Calu3 (cell line): ENCODE data around the gene MRPL1. TPM values are rescaled to one million over a fixed set of nuclear protein-coding genes. Genes with fewer than 3 reads are reported as not detected.

Experiments
- BruUV-seq: library from RNA; stranded (reverse); fragments of 400-500 nt; replicated peaks from 2 replicates; lab custom pipeline; 2021; lab: Mats Ljungman, UMichigan
- CTCF ChIA-PET: fragments of 300-600 bp; sonication (Branson Sonifier 250); formaldehyde crosslinking; loops from one replicate; lab custom pipeline; 2022; ENCODE audit warnings: antibody characterized with exemption; lab: Charles Lee
- DNase-seq: peaks from one replicate; pipeline ENCODE4 v3.0.0; 2022
- H3K27ac Mint-ChIP-seq: one replicate; pipeline ENCODE4 v1.8.0; 2022; ENCODE audit warnings: mixed read lengths; ENCODE audit not compliant: unreplicated experiment
- H3K27me3 Mint-ChIP-seq: one replicate; pipeline ENCODE4 v1.8.0; 2022; ENCODE audit warnings: mixed read lengths; ENCODE audit not compliant: unreplicated experiment
- H3K36me3 Mint-ChIP-seq: one replicate; pipeline ENCODE4 v1.8.0; 2022; ENCODE audit warnings: mild to moderate bottlenecking, moderate library complexity, mixed read lengths; ENCODE audit not compliant: insufficient read depth, unreplicated experiment
- H3K4me1 Mint-ChIP-seq: one replicate; pipeline ENCODE4 v1.8.0; 2022; ENCODE audit warnings: mild to moderate bottlenecking, low read depth, mixed read lengths; ENCODE audit not compliant: unreplicated experiment
- H3K4me3 Mint-ChIP-seq: one replicate; pipeline ENCODE4 v1.8.0; 2022; ENCODE audit warnings: mild to moderate bottlenecking, low read depth, moderate library complexity, mixed read lengths; ENCODE audit not compliant: unreplicated experiment
- H3K9me3 Mint-ChIP-seq: one replicate; pipeline ENCODE4 v1.8.0; 2022; ENCODE audit warnings: low read depth, mixed read lengths; ENCODE audit not compliant: unreplicated experiment
- intact Hi-C: fragments of 100-400 bp; cut with micrococcal nuclease; formaldehyde crosslinking; loops from one replicate; pipeline ENCODE4 v1.10.0; 2022; ENCODE audit not compliant: unreplicated experiment
- total RNA-seq: library from RNA; stranded (reverse); gene quantifications from 2 replicates; pipeline ENCODE4 v1.2.3, GENCODE V29; 2022
- TF ChIP-seq, protein P1 (sequence below): fragments of 200-600 bp; IDR thresholded peaks from one replicate; pipeline ENCODE4 v1.8.0; 2022; ENCODE audit warnings: antibody characterized with exemption; ENCODE audit not compliant: unreplicated experiment

MRPL1 gene
- total RNA-seq, 1 experiment from 2014 or later = 29.3 TPM

DNA sequence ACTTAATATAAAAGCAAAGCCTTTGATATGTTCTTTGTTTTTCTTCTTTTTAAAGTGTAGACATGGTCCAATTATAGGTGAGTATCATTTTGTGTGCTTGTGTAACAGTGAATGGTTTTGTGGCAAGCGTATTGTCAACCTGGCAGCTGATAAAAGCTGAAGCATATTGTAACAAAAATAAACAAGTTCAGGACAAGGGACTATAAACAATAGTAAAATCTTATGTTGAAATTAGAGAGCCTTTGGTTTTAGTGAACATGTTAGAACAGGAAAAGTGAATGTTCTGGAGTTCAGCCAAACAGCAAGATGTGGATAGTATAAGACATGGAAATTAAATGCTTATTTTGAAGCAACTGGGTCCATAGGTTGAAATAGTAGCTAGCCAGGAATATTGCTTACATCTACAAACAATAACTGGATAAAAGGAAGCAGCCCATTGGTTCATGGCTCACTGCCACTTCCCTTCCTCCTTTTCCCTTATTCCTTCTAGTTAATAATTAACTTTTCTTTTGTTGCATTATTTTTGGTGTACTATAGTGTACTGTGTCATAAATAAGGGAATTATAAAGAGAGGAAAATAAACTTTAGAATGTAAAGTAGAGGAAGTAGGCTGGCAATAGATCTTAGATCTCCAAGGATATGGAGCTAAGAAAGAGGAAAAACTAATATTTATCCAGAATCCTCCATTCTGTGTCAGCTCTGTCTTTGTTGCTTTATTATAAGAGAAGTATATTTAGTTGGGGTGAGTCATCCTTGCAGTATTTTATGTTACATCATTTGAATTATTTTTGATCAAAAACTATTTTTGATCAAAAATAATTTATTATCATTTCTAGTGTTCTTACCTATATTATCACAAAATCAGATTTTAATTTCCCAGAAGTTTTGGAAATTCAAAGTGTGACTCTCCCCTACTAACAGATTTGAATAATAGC, 65.6 kb downstream of the MRPL1 start:
- TF ChIP-seq, protein P1, sequence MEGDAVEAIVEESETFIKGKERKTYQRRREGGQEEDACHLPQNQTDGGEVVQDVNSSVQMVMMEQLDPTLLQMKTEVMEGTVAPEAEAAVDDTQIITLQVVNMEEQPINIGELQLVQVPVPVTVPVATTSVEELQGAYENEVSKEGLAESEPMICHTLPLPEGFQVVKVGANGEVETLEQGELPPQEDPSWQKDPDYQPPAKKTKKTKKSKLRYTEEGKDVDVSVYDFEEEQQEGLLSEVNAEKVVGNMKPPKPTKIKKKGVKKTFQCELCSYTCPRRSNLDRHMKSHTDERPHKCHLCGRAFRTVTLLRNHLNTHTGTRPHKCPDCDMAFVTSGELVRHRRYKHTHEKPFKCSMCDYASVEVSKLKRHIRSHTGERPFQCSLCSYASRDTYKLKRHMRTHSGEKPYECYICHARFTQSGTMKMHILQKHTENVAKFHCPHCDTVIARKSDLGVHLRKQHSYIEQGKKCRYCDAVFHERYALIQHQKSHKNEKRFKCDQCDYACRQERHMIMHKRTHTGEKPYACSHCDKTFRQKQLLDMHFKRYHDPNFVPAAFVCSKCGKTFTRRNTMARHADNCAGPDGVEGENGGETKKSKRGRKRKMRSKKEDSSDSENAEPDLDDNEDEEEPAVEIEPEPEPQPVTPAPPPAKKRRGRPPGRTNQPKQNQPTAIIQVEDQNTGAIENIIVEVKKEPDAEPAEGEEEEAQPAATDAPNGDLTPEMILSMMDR = no peak
- BruUV-seq = no TSS peak
- Mint-ChIP-seq H3K4me1 (no peaks in the 10 kb centered on the region), H3K27me3 (no peaks in the 10 kb centered on the region), H3K27ac (no peak overlapping the region), H3K4me3 (no peak overlapping the region), H3K9me3 (no peaks in the 10 kb centered on the region), H3K36me3 (no peaks in the 10 kb centered on the region)
- CTCF ChIA-PET = no interaction called here
- no peak for DNase-seq
- intact Hi-C loops = no loop called here

DNA sequence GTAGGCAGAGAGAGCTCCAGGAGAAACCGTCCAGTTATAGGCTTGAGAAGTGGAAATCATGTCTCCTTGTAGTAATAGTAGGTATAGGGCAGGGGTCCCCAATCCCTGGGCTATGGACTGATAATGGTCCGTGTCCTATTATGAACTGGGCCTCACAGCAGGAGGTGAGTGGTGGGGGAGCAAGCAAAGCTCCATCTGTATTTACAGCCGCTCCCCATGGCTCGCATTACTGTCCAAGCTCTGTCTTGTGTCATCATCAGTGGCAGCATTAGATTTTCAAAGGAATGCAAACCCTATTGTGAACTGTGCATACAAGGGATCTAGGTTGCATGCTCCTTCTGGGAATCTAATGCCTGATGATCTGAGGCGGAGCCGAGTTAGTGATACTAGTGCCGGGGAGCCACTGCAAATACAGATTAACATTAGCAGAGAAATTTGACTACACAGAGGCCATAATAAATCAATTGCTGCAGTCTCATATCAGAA, 67.6 kb downstream of the MRPL1 start:
- intact Hi-C loops = no loop called here
- Mint-ChIP-seq H3K9me3 (no peaks in the 10 kb centered on the region), H3K27ac (no peak overlapping the region), H3K4me1 (no peaks in the 10 kb centered on the region), H3K4me3 (no peak overlapping the region), H3K27me3 (no peaks in the 10 kb centered on the region), H3K36me3 (no peaks in the 10 kb centered on the region)
- no TSS peak for BruUV-seq
- no peak for DNase-seq
- CTCF ChIA-PET = no interaction called here
- TF ChIP-seq, protein P1 = no peak

DNA sequence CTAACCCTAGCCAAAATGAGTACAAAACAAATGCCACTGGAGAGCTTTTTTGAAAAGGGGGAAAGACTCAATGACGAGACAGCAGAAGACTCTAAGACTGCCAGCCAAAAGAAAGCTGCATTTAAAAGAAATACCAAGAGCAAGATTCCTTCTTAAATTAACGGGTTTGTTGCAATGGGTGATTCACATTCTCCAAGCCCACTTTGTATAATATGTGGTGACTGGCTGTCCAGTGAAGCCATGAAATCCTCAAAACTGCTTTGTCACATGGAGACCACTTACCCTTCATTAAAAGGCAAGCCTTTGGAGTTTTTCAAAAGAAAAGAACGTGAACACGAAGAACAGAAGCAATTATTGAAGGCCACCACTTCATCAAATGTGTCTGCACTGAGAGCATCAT, 68.2 kb downstream of the MRPL1 start:
- Mint-ChIP-seq H3K36me3 (no peaks in the 10 kb centered on the region), H3K4me1 (no peaks in the 10 kb centered on the region), H3K27me3 (no peaks in the 10 kb centered on the region), H3K4me3 (no peak overlapping the region), H3K27ac (no peak overlapping the region), H3K9me3 (no peaks in the 10 kb centered on the region)
- no TSS peak for BruUV-seq
- CTCF ChIA-PET = no interaction called here
- TF ChIP-seq, protein P1 = no peak
- intact Hi-C loops = no loop called here
- no peak for DNase-seq

DNA sequence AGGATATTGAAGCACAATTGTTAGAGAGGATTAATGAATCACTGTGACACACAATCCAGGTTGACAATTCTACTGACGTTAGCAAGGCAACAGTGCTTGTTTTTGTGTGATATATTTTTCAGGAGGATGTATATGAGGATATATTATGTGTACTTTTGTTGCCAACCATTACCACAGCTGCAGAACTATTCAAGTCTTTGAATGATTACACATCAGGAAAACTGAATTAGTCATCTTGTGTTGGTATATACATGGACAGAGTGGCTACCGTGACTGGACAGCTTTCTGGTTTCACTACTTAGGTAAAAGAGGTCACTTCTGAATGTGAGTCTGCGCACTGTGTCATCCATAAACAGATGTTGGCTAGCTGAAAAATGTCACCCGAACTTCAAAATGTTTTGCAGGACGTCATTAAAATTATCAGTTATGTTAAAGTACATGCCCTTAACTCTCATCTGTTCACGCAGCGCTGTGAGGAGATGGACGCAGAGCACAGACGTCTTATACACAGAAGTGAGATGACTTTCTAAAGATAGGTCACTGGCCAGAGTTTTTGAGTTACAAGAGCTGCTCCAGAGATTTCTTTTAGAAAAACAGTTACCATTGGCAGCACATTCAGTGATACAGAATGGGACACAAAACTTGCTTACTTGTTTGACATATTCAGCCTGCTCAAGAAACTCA, 69.0 kb downstream of the MRPL1 start:
- Mint-ChIP-seq H3K4me1 (no peaks in the 10 kb centered on the region), H3K27ac (no peak overlapping the region), H3K36me3 (no peaks in the 10 kb centered on the region), H3K9me3 (no peaks in the 10 kb centered on the region), H3K4me3 (no peak overlapping the region), H3K27me3 (no peaks in the 10 kb centered on the region)
- no TSS peak for BruUV-seq
- CTCF ChIA-PET = no interaction called here
- intact Hi-C loops = no loop called here
- no peak for DNase-seq
- TF ChIP-seq, protein P1 = no peak
